GM23338 (cell line): ENCODE measurements around the gene AHCYL1. TPM values are rescaled to one million over a fixed set of nuclear protein-coding genes. Genes with fewer than 3 reads are reported as not detected.

Experiments used
- ATAC-seq: fragments of 200-7000 bp; cut with Tn5 transposase; 3 replicates; pipeline ENCODE4 v1.9.1; 2020
- DNase-seq: peaks from one replicate; pipeline ENCODE4 v3.0.0-alpha.2; 2015; ENCODE audit warnings: low spot score
- H2AFZ ChIP-seq: fragments of 200-600 bp; sonication (generic); 2 replicates; pipeline ENCODE4 v1.8.0; 2016; ENCODE audit warnings: antibody characterized with exemption, mild to moderate bottlenecking, moderate library complexity
- H3F3A ChIP-seq: fragments of 200-600 bp; sonication (generic); replicated peaks from 2 replicates; pipeline ENCODE4 v1.8.0; 2017; ENCODE audit warnings: antibody characterized with exemption, mixed run types, low read depth
- H3K27ac ChIP-seq: fragments of 200-600 bp; sonication (generic); 2 replicates; pipeline ENCODE4 v1.6.1; 2016; ENCODE audit warnings: low read depth
- H3K27me3 ChIP-seq: fragments of 200-600 bp; sonication (generic); 2 replicates; pipeline ENCODE4 v1.8.0; 2016; ENCODE audit warnings: mild to moderate bottlenecking, mixed run types, moderate library complexity; ENCODE audit not compliant: insufficient read depth
- H3K36me3 ChIP-seq: fragments of 200-600 bp; sonication (generic); 2 replicates; pipeline ENCODE4 v1.8.0; 2016; ENCODE audit warnings: mild to moderate bottlenecking; ENCODE audit not compliant: insufficient read depth
- H3K4me1 ChIP-seq: fragments of 200-600 bp; sonication (generic); 2 replicates; pipeline ENCODE4 v1.8.0; 2016; ENCODE audit warnings: mild to moderate bottlenecking, moderate library complexity; ENCODE audit not compliant: insufficient read depth
- H3K4me2 ChIP-seq: fragments of 200-600 bp; sonication (generic); 2 replicates; pipeline ENCODE4 v1.7.1; 2017; ENCODE audit warnings: mixed run types
- H3K4me3 ChIP-seq: fragments of 200-600 bp; sonication (generic); 2 replicates; pipeline ENCODE4 v1.6.1; 2016; ENCODE audit warnings: mixed run types
- H3K79me2 ChIP-seq: fragments of 200-600 bp; sonication (generic); replicated peaks from 2 replicates; pipeline ENCODE4 v1.8.0; 2017; ENCODE audit warnings: mild to moderate bottlenecking; ENCODE audit not compliant: insufficient read depth
- H3K9me2 ChIP-seq: fragments of 200-600 bp; sonication (generic); 2 replicates; pipeline ENCODE4 v1.8.0; 2017; ENCODE audit not compliant: insufficient read depth
- H4K20me1 ChIP-seq: fragments of 200-600 bp; sonication (generic); replicated peaks from 2 replicates; pipeline ENCODE4 v1.8.0; 2017; ENCODE audit warnings: mild to moderate bottlenecking; ENCODE audit not compliant: insufficient read depth
- H3K27ac Mint-ChIP-seq: 2 replicates; pipeline ENCODE4 v1.8.0; 2020; ENCODE audit warnings: inconsistent platforms, mild to moderate bottlenecking, moderate library complexity, mixed read lengths
- H3K27me3 Mint-ChIP-seq: 3 replicates; pipeline ENCODE4 v1.8.0; 2022; ENCODE audit warnings: low read depth, mild to moderate bottlenecking, moderate library complexity, mixed read lengths, inconsistent platforms; ENCODE audit not compliant: insufficient read depth, poor library complexity
- H3K36me3 Mint-ChIP-seq: 3 replicates; pipeline ENCODE4 v1.8.0; 2021; ENCODE audit warnings: low read depth, mild to moderate bottlenecking, inconsistent platforms, moderate library complexity, mixed read lengths
- H3K4me1 Mint-ChIP-seq: 3 replicates; pipeline ENCODE4 v1.8.0; 2020; ENCODE audit warnings: mild to moderate bottlenecking, inconsistent platforms, mixed read lengths
- H3K4me3 Mint-ChIP-seq: 3 replicates; pipeline ENCODE4 v1.8.0; 2021; ENCODE audit warnings: moderate library complexity, mild to moderate bottlenecking, inconsistent platforms, mixed read lengths
- H3K9me3 Mint-ChIP-seq: 3 replicates; pipeline ENCODE4 v1.8.0; 2020; ENCODE audit warnings: moderate library complexity, mild to moderate bottlenecking, inconsistent platforms, mixed read lengths
- EZH2 ChIP-seq: fragments of 200-600 bp; sonication (generic); IDR thresholded peaks from one replicate; pipeline ENCODE4 v1.8.0; 2017; ENCODE audit warnings: antibody characterized with exemption, mild to moderate bottlenecking, low read depth; ENCODE audit not compliant: unreplicated experiment
- EZH2phosphoT487 ChIP-seq: fragments of 200-600 bp; sonication (generic); IDR thresholded peaks from one replicate; pipeline ENCODE4 v1.8.1; 2018; ENCODE audit warnings: antibody characterized with exemption; ENCODE audit not compliant: unreplicated experiment
- JUNB ChIP-seq: IDR thresholded peaks from one replicate; pipeline ENCODE4 v1.6.1; 2016; ENCODE audit warnings: antibody characterized with exemption; ENCODE audit not compliant: unreplicated experiment
- NANOG ChIP-seq: IDR thresholded peaks from 2 replicates; pipeline ENCODE4 v1.6.1; 2016; ENCODE audit warnings: antibody characterized with exemption, borderline replicate concordance
- ZNF114 ChIP-seq: fragments of 250-450 bp; sonication (Bioruptor Pico); IDR thresholded peaks from 2 replicates; pipeline ENCODE4 v1.5.0; 2020; ENCODE audit warnings: mild to moderate bottlenecking, moderate library complexity
- polyA plus RNA-seq: library from polyadenylated mRNA; unstranded; fragments of >200 nt; fragmentation: Nextera tagmentation; extraction: Ambion mirVana; gene quantifications from 2 replicates; pipeline ENCODE4 v1.2.1, GENCODE V29; 2016
- total RNA-seq: library from RNA; depleted of rRNA; stranded (reverse); fragments of >200 nt; shearing (Covaris generic); gene quantifications from 2 replicates; pipeline ENCODE4 v1.2.3, GENCODE V29; 2014
- TF ChIP-seq, protein P1 (sequence below), 2 experiments: fragments of 200-600 bp in 1 of 2; sonication (generic) in 1 of 2; conservative IDR thresholded peaks; 2 replicates each; pipeline versions ENCODE4 v1.5.1 to v1.6.1; 2016 to 2017; ENCODE audit warnings: antibody characterized with exemption in 2 of 2, low read depth in 2 of 2, mild to moderate bottlenecking in 2 of 2, moderate library complexity in 1 of 2
- TF ChIP-seq, protein P2 (sequence below): IDR thresholded peaks from one replicate; pipeline ENCODE4 v1.6.1; 2018; ENCODE audit warnings: antibody characterized with exemption; ENCODE audit not compliant: unreplicated experiment
- TF ChIP-seq, protein P3 (sequence below): IDR thresholded peaks from 2 replicates; pipeline ENCODE4 v1.6.1; 2016; ENCODE audit warnings: antibody characterized with exemption

Gene AHCYL1
- total and polyA plus RNA-seq, 2 experiments from 2014 or later: 63.3 to 70.0 TPM

DNA sequence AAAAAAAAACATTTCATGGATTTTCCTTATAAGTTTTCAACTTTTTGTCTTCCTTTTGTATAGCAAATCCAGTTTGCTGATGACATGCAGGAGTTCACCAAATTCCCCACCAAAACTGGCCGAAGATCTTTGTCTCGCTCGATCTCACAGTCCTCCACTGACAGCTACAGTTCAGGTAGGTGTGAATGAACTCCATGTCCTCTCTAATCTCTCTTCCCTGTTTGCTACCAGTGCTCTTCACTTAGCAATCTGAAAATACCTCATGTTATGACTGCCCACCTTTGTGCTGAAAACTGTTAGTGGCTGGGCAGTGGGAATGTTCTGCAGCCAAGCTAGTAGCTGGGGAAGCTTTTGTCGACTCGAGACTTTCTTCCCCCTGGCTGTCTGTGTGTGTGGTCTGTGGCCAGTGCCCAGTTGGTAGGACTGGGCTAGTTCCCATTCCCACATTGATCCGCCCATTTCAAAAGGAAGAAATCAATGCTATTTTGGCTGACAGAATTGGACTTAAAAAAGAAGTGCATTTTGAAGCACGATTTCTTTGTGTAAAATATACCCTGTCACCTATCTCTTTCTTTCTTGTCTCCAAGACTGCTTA, 24.5 kb downstream of the AHCYL1 start (continued):
- TF ChIP-seq ZNF114 (CRISPR knock-in tag) (no peak), EZH2 (no peak), JUNB (no peak)
- TF ChIP-seq, protein P1, sequence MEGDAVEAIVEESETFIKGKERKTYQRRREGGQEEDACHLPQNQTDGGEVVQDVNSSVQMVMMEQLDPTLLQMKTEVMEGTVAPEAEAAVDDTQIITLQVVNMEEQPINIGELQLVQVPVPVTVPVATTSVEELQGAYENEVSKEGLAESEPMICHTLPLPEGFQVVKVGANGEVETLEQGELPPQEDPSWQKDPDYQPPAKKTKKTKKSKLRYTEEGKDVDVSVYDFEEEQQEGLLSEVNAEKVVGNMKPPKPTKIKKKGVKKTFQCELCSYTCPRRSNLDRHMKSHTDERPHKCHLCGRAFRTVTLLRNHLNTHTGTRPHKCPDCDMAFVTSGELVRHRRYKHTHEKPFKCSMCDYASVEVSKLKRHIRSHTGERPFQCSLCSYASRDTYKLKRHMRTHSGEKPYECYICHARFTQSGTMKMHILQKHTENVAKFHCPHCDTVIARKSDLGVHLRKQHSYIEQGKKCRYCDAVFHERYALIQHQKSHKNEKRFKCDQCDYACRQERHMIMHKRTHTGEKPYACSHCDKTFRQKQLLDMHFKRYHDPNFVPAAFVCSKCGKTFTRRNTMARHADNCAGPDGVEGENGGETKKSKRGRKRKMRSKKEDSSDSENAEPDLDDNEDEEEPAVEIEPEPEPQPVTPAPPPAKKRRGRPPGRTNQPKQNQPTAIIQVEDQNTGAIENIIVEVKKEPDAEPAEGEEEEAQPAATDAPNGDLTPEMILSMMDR (conservative IDR thresholded peaks at IDR 0.05; ENCODE audit: low read depth in 2 of 2): no peak

DNA sequence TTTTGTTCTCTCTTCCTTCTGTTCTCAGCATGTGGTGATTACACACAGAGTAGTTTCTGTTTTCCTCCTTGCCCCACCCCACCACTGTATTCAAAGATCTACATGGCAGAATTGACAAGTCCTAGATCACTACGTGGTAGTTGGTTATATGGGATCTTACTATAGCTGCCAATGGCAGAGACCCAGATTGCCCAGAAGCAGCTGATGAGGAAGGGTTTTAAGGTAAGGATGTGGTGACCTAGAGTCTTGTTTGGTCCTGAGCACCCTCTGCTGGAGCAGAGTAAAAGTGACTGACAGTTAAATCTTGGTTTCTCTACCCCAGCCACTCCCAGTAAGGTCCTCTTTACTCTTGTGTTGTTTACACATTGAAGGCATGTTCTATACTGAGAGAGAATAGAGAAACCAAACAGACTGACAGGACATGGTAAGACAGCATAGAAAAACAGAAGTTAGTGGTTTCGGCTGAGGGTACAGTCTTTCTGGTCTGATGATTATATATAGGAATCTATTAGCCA, 27.0 kb downstream of the AHCYL1 start:
- TF ChIP-seq, protein P1 (conservative IDR thresholded peaks at IDR 0.05; ENCODE audit: low read depth in 2 of 2): peak; percentile 60 to 68
- TF ChIP-seq ZNF114 (CRISPR knock-in tag): no peak
- H3K27ac Mint-ChIP-seq: no peak overlapping the region
- peaks cover 67% of the 10 kb centered on the region for H3K36me3 Mint-ChIP-seq
- H4K20me1 ChIP-seq: peaks cover 9% of the 10 kb centered on the region; the same call in 1 of the 2 replicates
- H3K27ac ChIP-seq: no peak overlapping the region
- DNase-seq (peak; percentile 69), ATAC-seq (peak; percentile 89)
- peaks cover 15% of the 10 kb centered on the region; the same call in 1 of the 2 replicates for H3K79me2 ChIP-seq
- H3K9me2 ChIP-seq: no peaks in the 10 kb centered on the region
- no peaks in the 10 kb centered on the region for H3F3A ChIP-seq
- H3K4me3 ChIP-seq: no peak overlapping the region
- H3K27me3 ChIP-seq: no peaks in the 10 kb centered on the region
- no peaks in the 10 kb centered on the region for H3K27me3 Mint-ChIP-seq
- H3K4me1 ChIP-seq: peaks cover 10% of the 10 kb centered on the region
- no peaks in the 10 kb centered on the region for H3K9me3 Mint-ChIP-seq
- H3K4me1 Mint-ChIP-seq: peaks cover 14% of the 10 kb centered on the region
- H2AFZ ChIP-seq: no peak overlapping the region
- no peak overlapping the region for H3K4me2 ChIP-seq
- no peak overlapping the region for H3K4me3 Mint-ChIP-seq
- H3K36me3 ChIP-seq: peaks cover 55% of the 10 kb centered on the region

DNA sequence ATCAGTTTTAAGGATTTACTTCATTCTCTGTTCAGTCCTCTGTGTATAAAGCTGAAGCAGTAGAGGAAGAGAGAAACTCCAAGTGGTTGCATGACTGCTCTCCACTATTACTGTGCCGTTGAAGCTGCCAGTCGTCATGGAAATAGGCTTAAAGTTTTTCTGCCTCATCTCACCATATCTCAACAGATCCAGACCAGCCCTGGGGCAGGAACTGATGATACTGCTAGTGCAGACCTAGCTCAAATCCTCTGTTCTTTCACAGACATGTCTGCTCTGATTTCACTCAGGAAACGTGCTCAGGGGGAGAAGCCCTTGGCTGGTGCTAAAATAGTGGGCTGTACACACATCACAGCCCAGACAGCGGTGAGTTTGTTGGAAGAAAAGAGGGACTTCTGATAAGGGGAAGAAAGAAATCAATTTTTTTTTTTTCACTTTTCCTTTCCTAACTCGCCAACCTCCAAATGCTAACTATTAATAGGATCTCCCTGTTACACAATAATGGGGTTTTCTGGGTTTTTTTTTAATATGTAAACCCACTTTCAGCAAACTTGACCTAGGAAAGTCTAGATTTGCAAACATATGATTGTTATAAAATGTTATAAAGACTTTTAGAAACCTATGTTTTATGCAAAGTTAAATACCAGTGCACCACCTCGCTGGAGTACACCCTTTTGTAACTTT, 27.7 kb downstream of the AHCYL1 start:
- Histone ChIP-seq H4K20me1 (peaks cover 5% of the 10 kb centered on the region; the same call in 1 of the 2 replicates), H3K4me1 (peaks cover 3% of the 10 kb centered on the region; the same call in 1 of the 2 replicates), H3K36me3 (peaks cover 58% of the 10 kb centered on the region), H3F3A (no peaks in the 10 kb centered on the region), H3K27ac (no peak overlapping the region), H3K27me3 (no peaks in the 10 kb centered on the region), H3K79me2 (peaks cover 11% of the 10 kb centered on the region; the same call in 1 of the 2 replicates), H3K4me3 (no peak overlapping the region), H3K9me2 (no peaks in the 10 kb centered on the region), H2AFZ (no peak overlapping the region), H3K4me2 (no peak overlapping the region)
- peaks cover 8% of the 10 kb centered on the region for H3K4me1 Mint-ChIP-seq
- H3K36me3 Mint-ChIP-seq: peaks cover 73% of the 10 kb centered on the region
- no peak for ATAC-seq
- no peak overlapping the region for H3K27ac Mint-ChIP-seq
- no peak for DNase-seq
- no peaks in the 10 kb centered on the region for H3K27me3 Mint-ChIP-seq
- H3K4me3 Mint-ChIP-seq: no peak overlapping the region; the same call in 2 of the 3 replicates
- H3K9me3 Mint-ChIP-seq: no peaks in the 10 kb centered on the region
- TF ChIP-seq EZH2phosphoT487 (no peak), ZNF114 (CRISPR knock-in tag) (no peak), NANOG (no peak)
- TF ChIP-seq, protein P1 (conservative IDR thresholded peaks at IDR 0.05; ENCODE audit: low read depth in 2 of 2): no peak
- TF ChIP-seq, protein P2, sequence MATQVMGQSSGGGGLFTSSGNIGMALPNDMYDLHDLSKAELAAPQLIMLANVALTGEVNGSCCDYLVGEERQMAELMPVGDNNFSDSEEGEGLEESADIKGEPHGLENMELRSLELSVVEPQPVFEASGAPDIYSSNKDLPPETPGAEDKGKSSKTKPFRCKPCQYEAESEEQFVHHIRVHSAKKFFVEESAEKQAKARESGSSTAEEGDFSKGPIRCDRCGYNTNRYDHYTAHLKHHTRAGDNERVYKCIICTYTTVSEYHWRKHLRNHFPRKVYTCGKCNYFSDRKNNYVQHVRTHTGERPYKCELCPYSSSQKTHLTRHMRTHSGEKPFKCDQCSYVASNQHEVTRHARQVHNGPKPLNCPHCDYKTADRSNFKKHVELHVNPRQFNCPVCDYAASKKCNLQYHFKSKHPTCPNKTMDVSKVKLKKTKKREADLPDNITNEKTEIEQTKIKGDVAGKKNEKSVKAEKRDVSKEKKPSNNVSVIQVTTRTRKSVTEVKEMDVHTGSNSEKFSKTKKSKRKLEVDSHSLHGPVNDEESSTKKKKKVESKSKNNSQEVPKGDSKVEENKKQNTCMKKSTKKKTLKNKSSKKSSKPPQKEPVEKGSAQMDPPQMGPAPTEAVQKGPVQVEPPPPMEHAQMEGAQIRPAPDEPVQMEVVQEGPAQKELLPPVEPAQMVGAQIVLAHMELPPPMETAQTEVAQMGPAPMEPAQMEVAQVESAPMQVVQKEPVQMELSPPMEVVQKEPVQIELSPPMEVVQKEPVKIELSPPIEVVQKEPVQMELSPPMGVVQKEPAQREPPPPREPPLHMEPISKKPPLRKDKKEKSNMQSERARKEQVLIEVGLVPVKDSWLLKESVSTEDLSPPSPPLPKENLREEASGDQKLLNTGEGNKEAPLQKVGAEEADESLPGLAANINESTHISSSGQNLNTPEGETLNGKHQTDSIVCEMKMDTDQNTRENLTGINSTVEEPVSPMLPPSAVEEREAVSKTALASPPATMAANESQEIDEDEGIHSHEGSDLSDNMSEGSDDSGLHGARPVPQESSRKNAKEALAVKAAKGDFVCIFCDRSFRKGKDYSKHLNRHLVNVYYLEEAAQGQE: no peak
- TF ChIP-seq, protein P3, sequence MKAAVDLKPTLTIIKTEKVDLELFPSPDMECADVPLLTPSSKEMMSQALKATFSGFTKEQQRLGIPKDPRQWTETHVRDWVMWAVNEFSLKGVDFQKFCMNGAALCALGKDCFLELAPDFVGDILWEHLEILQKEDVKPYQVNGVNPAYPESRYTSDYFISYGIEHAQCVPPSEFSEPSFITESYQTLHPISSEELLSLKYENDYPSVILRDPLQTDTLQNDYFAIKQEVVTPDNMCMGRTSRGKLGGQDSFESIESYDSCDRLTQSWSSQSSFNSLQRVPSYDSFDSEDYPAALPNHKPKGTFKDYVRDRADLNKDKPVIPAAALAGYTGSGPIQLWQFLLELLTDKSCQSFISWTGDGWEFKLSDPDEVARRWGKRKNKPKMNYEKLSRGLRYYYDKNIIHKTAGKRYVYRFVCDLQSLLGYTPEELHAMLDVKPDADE: no peak
